Caco-2 (cell line): ENCODE data around the gene ATP2B1. TPM values are rescaled to one million over a fixed set of nuclear protein-coding genes. Genes with fewer than 3 reads are reported as not detected.

Experiments
- BruUV-seq: library from RNA; stranded (reverse); fragments of 400-500 nt; replicated peaks from 2 replicates; lab custom pipeline; 2021; lab: Mats Ljungman, UMichigan
- CTCF ChIA-PET: fragments of 300-600 bp; sonication (Branson Sonifier 250); formaldehyde crosslinking; loops from one replicate; lab custom pipeline; 2022; ENCODE audit warnings: antibody characterized with exemption; lab: Charles Lee
- POLR2A ChIA-PET: fragments of 300-600 bp; sonication (Branson Sonifier 250); formaldehyde crosslinking; loops from one replicate; lab custom pipeline; 2022; ENCODE audit warnings: antibody characterized with exemption; lab: Charles Lee
- DNase-seq, 2 experiments: peaks; one replicate each; pipeline versions ENCODE4 v3.0.0 to v3.0.0-alpha.2; 2020 to 2022
- H3K27me3 ChIP-seq: replicated peaks from 2 replicates; pipeline ENCODE4 v1.6.0; 2011; ENCODE audit warnings: low read length; ENCODE audit not compliant: control insufficient read depth, insufficient read depth
- H3K36me3 ChIP-seq: 2 replicates; pipeline ENCODE4 v1.5.1; 2011; ENCODE audit warnings: low read length; ENCODE audit not compliant: control insufficient read depth, insufficient read depth
- H3K4me1 ChIP-seq: fragments of 250-450 bp; sonication (Bioruptor Pico); 2 replicates; pipeline ENCODE4 v1.5.1; 2020; ENCODE audit warnings: mild to moderate bottlenecking
- H3K4me3 ChIP-seq: 2 replicates; pipeline ENCODE4 v1.5.1; 2011; ENCODE audit warnings: low read depth, mild to moderate bottlenecking, control low read depth, low read length
- H3K9me3 ChIP-seq: fragments of 250-450 bp; sonication (Bioruptor Pico); 2 replicates; pipeline ENCODE4 v1.5.1; 2020; ENCODE audit warnings: mild to moderate bottlenecking, moderate library complexity
- H3K27ac Mint-ChIP-seq: one replicate; pipeline ENCODE4 v1.8.0; 2022; ENCODE audit warnings: mixed read lengths; ENCODE audit not compliant: unreplicated experiment
- H3K27me3 Mint-ChIP-seq: one replicate; pipeline ENCODE4 v1.8.0; 2022; ENCODE audit warnings: mixed read lengths; ENCODE audit not compliant: insufficient read depth, unreplicated experiment
- H3K36me3 Mint-ChIP-seq: one replicate; pipeline ENCODE4 v1.8.0; 2022; ENCODE audit warnings: mild to moderate bottlenecking, mixed read lengths; ENCODE audit not compliant: insufficient read depth, unreplicated experiment
- H3K4me1 Mint-ChIP-seq: one replicate; pipeline ENCODE4 v1.8.0; 2022; ENCODE audit warnings: low read depth, mixed read lengths; ENCODE audit not compliant: unreplicated experiment
- H3K4me3 Mint-ChIP-seq: one replicate; pipeline ENCODE4 v1.8.0; 2022; ENCODE audit warnings: mild to moderate bottlenecking, moderate library complexity, mixed read lengths; ENCODE audit not compliant: unreplicated experiment
- H3K9me3 Mint-ChIP-seq: one replicate; pipeline ENCODE4 v1.8.0; 2022; ENCODE audit warnings: mixed read lengths; ENCODE audit not compliant: unreplicated experiment
- CTCF ChIP-seq, 2 experiments: fragments of 200-600 bp in 1 of 2; IDR thresholded peaks; 1 replicate in 1 of 2; 2 replicates in 1 of 2; pipeline versions ENCODE4 v1.5.1 to v1.8.0; 2011 to 2022; ENCODE audit warnings: antibody characterized with exemption in 1 of 2, control low read depth in 1 of 2, inconsistent platforms in 1 of 2, low read depth in 1 of 2, low read length in 1 of 2, mild to moderate bottlenecking in 1 of 2, moderate library complexity in 1 of 2; ENCODE audit not compliant: insufficient read depth in 1 of 2, severe bottlenecking in 1 of 2, unreplicated experiment in 1 of 2
- intact Hi-C: fragments of 100-400 bp; cut with micrococcal nuclease; formaldehyde crosslinking; loops from one replicate; pipeline ENCODE4 v1.10.0; 2022; ENCODE audit not compliant: unreplicated experiment
- total RNA-seq: library from RNA; stranded (reverse); gene quantifications from 2 replicates; pipeline ENCODE4 v1.2.3, GENCODE V29; 2022

The ATP2B1 gene
- total RNA-seq, 1 experiment from 2014 or later: 107 TPM

DNA sequence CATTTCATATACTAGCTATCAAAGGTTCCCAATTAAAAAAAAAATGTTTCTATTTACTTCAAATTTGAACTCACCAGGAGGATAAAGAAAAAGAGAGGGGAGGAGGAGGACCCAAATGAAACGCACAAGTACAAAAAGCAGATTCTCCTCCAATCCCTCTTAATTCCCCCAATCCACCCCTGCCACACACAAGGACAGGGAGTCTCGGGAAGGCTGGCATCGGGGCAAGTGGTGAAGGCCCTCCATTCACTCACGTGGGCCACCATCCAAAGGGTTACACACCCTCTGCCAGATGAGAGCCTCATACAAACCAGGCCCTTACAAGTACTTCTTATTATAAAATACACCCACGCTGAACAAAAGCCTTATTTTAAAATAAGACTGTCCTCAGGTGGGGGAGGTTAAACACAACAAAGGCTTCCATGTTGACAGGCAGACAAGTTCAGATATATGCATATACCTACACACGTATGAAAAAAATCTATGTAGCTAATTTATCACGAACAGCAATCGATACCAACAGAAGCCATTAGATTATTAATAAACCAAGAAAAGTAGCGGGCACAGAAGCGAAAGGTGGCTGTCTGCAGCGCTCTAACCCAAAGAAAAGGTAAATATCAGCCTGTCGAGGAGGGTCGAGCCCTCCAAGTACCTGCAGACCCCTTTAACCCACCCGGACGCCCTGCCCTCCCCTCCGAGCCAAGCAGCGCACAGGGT is 1.5 kb downstream of the ATP2B1 start:
- Mint-ChIP-seq H3K27ac (peak overlapping the region; percentile 77), H3K4me3 (peak overlapping the region; percentile 79), H3K36me3 (peaks cover 15% of the 10 kb centered on the region), H3K4me1 (peaks cover 24% of the 10 kb centered on the region), H3K9me3 (no peaks in the 10 kb centered on the region), H3K27me3 (no peaks in the 10 kb centered on the region)
- no peaks in the 10 kb centered on the region; the same call in 1 of the 2 replicates for H3K36me3 ChIP-seq
- no peak for TF ChIP-seq CTCF (IDR thresholded peaks at IDR 0.05; ENCODE audit: insufficient read depth in 1 of 2, low read depth in 1 of 2, low read length in 1 of 2, severe bottlenecking in 1 of 2, unreplicated experiment in 1 of 2)
- H3K27me3 ChIP-seq: no peaks in the 10 kb centered on the region
- H3K4me1 ChIP-seq: peaks cover 27% of the 10 kb centered on the region
- no peaks in the 10 kb centered on the region for H3K9me3 ChIP-seq
- POLR2A ChIA-PET: no interaction called here
- H3K4me3 ChIP-seq: peak overlapping the region; percentile 98
- CTCF ChIA-PET: no interaction called here
- peak in 1 of 2 experiments; percentile 4 for DNase-seq
- intact Hi-C loops: loop anchor here (1.0 to 10.0 kb wide), 5 partner anchors 45 to 395 kb away; partner anchors contain the start of gene DUSP6
- TSS peak; percentile 16 for BruUV-seq

GRCh38 chr12:89706551-89706950 is 2.1 kb downstream of the ATP2B1 start:
- H3K27ac Mint-ChIP-seq: no peak overlapping the region
- peak overlapping the region; percentile 98 for H3K4me3 ChIP-seq
- no peak for TF ChIP-seq CTCF (IDR thresholded peaks at IDR 0.05; ENCODE audit: insufficient read depth in 1 of 2, low read depth in 1 of 2, low read length in 1 of 2, severe bottlenecking in 1 of 2, unreplicated experiment in 1 of 2)
- no peak for DNase-seq
- BruUV-seq: no TSS peak
- H3K9me3 ChIP-seq: no peaks in the 10 kb centered on the region
- H3K36me3 ChIP-seq: no peaks in the 10 kb centered on the region; the same call in 1 of the 2 replicates
- no peaks in the 10 kb centered on the region for H3K9me3 Mint-ChIP-seq
- H3K4me3 Mint-ChIP-seq: peak overlapping the region; percentile 79
- peaks cover 24% of the 10 kb centered on the region for H3K4me1 Mint-ChIP-seq
- intact Hi-C loops: loop anchor here (5.0 to 10.0 kb wide), 4 partner anchors 44 to 396 kb away; partner anchors contain the start of gene DUSP6
- peaks cover 15% of the 10 kb centered on the region for H3K36me3 Mint-ChIP-seq
- POLR2A ChIA-PET: no interaction called here
- peaks cover 33% of the 10 kb centered on the region for H3K4me1 ChIP-seq
- CTCF ChIA-PET: no interaction called here
- H3K27me3 ChIP-seq: no peaks in the 10 kb centered on the region
- no peaks in the 10 kb centered on the region for H3K27me3 Mint-ChIP-seq

DNA sequence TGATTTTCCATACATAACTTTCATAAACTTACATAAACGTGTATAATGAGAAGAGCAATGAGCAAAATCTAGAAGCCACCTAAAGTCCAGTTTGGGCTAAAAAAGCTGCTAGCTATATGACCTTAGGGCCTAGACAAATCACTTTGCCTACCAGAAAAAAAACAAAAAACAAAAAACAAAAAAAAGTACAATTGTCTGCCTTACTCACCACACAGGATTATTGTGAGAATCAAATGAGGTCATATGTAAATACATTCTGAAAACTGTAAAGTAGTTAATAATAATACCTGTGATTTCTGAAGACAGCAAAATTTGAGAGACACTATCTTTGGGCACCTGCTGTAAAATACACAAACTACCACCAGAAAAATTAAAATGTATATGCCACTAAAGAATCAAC is 4.2 kb downstream of the ATP2B1 start:
- Histone ChIP-seq H3K4me3 (no peak overlapping the region), H3K9me3 (no peaks in the 10 kb centered on the region), H3K36me3 (no peaks in the 10 kb centered on the region; the same call in 1 of the 2 replicates), H3K4me1 (peaks cover 48% of the 10 kb centered on the region), H3K27me3 (no peaks in the 10 kb centered on the region)
- Mint-ChIP-seq H3K36me3 (peaks cover 11% of the 10 kb centered on the region), H3K27ac (no peak overlapping the region), H3K27me3 (no peaks in the 10 kb centered on the region), H3K9me3 (no peaks in the 10 kb centered on the region), H3K4me3 (no peak overlapping the region), H3K4me1 (peaks cover 37% of the 10 kb centered on the region)
- DNase-seq: no peak
- TF ChIP-seq CTCF (IDR thresholded peaks at IDR 0.05; ENCODE audit: insufficient read depth in 1 of 2, low read depth in 1 of 2, low read length in 1 of 2, severe bottlenecking in 1 of 2, unreplicated experiment in 1 of 2): no peak
- CTCF ChIA-PET: no interaction called here
- intact Hi-C loops: loop anchor here (10.0 kb wide), 1 partner anchor 350 kb away; the partner anchor contains the start of gene DUSP6
- no TSS peak for BruUV-seq
- POLR2A ChIA-PET: no interaction called here
